HG02943 (cell line): ENCODE measurements around the gene PSMD5.
A peak's percentile ranks its signal among the peaks of the same experiment; 100 is the strongest.
"Not testable (repeated sequence)": the region's sequence is repeated elsewhere in the genome, so short reads cannot be mapped to it uniquely, and the experiment has no call there.

Experiments
- ATAC-seq: cut with Tn5 transposase; IDR thresholded peaks from one replicate; pipeline ENCODE4 v1.9.1; 2021; ENCODE audit warnings: mild to moderate bottlenecking, low read depth, moderate library complexity; ENCODE audit not compliant: unreplicated experiment

The PSMD5 gene

DNA sequence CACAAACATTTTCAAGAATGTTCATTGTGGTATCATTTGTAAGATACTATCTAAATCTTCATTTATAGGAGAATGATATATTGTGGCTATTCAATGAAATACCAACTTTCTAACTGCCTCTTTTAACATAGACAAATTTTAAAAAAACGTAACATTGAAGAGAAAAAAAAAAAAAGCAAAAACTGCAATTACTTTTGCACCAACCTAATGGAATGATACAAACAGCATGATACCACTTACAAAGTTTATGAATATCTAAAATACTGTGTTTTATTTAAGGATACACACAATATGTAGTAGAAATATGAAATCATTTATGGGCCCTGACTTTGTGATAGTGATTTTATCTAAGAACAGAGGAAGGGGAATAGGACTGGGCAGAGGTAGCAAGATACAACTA is 24.1 kb downstream of the PSMD5 start:
- ATAC-seq: no peak

DNA sequence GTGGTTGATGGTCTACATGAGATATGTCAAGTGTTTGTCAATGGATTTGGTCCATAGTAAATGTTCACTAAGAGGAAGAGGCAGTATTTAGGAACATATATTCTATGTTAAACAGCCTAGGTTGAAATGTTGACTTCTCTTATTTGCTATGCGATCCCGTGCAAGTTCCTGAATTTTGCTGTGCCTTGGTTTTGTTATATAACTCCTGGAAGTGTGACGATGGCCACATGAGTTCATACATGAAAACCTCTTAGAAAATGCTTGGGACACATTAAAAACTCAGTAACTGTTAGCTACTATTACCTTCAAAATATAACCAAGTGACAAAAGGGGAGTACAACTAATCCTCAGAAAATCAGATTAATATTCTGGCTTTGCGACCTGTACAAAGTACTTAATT is 27.6 kb downstream of the PSMD5 start:
- no peak for ATAC-seq

DNA sequence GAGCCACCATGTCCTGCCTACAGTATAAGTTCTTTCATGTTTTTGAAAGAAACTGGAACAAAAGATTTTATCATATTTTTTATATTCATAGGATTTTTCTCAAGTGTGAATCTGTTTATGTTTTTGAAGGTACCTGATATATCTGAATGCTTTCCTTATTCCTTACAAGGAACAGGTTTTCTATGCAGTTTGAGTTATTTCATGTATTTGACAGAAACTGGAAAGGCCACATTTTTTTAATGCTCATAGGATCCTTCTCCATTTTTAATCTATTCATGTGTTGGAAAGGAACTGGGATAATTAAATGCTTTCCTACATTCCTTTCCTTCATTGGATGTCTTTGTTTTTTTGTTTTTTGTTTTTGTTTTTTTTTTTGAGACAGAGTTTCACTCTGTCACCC is 33.8 kb downstream of the PSMD5 start:
- no peak for ATAC-seq

DNA sequence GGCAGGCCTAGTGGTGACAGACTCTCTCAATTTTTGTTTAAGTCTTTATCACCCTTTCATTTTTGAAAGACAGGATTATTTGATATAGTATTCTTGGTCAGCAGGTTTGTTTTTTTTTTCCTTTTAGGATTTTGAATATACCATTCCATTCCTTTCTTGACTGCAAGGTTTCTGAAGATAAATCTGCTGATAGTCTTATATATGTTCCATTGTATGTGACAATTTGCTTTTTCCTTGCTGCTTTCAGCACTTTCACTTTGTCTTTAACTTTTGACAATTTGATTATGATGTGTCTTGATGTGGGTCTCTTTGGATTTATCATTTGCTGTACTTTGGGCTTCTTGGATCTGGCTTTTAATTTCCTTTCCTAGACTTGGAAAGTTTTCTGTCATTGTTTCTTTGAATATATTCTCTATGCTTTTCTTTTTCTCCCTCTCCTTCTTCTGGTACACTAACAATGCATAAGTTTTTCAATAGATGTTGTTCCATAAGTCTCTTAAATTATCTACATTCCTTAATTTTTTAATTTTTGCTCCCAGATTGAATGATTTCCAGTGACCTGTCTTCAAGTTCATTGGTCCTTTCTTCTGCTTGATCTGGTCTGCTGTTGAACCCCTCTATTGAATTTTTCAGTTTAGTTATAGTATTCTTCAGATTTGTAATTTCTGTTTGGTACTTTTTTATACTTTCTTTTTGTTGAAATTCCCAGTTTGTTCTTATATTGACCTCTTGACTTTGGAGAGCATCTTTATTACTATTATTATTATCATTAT is 34.9 kb downstream of the PSMD5 start:
- ATAC-seq: no peak

DNA sequence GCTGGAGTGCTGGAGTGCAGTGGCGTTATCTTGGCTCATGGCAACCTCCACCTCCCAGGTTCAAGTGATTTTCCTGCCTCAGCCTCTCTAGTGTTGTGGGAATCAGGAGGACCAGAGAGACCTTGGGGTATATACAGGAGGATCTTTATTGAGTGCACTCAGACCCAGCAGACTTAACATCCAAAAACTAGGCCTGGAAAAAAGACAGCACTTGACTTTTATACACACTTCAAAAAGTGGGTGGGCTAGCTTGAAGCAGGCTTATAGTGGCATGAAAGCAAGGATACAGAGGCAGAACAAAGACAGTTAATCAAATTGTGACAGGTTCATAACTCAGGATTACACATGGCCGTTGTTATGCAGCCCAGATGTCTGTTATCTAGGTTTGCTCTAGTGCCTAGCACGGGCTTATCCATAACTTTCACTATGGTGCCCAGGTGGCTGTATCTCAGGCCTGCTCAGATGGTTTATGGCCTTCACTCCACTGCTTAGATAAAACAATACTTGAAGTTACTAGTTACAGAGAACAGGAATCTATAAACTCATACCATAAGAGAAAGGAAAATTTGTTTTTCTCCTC is 37.8 kb downstream of the PSMD5 start:
- not testable (repeated sequence) for ATAC-seq

DNA sequence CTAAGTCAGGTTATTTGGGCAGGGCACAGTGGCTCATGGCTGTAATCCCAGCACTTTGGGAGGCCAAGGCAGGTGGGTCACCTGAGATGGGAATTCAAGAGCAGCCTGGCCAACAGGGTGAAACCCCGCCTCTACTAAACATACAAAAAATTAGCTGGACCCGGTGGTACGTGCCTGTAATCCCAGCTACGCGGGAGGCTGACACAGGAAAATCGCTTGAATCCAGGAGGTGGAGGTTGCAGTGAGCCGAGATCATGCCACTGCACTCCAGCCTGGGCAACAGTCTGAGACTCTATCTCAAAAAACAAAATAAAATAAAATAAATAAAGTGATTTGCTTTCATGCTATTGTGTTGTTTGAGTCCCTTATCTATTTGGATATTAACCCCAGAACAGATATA is 41.3 kb downstream of the PSMD5 start:
- no peak for ATAC-seq

DNA sequence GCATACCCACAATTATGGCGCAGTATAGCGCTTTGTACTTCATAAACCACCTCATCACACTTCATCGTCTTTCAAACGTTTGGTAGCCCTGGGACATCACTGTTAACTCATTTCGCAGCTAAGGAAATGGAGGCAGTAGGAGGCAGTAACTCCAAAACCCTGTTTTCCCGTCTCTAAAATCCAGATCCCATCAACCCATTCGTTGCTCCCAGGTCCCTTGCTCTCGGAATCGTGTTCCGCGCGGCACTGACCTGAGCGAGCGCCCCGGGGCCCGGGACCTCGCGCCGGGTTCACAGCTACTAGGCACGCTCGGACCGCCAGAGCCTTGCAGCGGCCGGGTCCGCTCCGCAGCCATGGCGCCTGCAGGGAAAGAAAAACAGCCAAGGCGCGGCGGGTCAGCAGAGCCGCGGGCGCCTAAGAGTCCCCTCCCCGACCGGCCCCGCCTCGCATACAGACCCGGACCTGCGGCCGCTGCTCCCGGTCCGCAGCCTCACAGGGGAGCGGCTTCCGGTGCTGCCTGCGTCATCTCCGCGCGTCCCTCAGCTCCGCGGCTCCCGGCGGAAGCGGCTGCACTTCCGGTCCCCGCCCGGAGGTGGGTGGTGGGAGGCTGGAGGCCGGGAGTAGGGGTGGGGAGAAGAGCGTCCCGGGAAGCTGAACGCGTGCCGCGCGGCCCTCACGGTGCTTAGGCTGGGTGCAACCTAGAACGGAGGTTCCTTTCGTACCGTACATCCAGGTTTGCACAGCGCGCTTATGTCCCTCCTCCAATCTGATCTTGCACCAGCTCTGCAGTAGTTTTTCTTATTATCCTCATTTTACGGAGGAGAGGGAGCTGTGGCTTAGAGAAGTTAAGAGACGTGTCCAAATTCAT is 49.6 kb downstream of the PSMD5 start, which contains the start of gene FBXW2:
FBXW2 (minus strand) TSS at position 519 of the 868 bp plus-strand sequence. CDS start 5,158 bp downstream, outside the sequence.
- peak; percentile 95 for ATAC-seq

DNA sequence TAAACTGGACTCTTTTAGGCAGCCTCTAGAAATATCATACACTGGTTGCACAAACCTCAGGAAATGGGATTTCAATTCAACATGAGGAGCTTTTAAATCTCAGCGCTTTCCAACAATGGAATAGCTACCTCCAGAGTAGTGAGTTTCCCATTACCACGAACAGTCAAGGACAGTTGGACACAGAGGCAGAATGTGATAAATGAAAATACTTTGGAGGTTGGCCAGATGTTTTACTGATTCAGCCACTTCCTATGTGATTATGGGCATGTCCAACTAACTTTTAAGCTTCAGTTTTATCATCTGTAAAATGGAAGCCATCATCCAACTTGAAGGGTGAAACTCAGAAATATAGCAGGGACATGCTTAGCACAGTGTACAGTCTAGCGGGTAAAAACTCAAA is 51.6 kb downstream of the PSMD5 start:
- ATAC-seq: no peak

DNA sequence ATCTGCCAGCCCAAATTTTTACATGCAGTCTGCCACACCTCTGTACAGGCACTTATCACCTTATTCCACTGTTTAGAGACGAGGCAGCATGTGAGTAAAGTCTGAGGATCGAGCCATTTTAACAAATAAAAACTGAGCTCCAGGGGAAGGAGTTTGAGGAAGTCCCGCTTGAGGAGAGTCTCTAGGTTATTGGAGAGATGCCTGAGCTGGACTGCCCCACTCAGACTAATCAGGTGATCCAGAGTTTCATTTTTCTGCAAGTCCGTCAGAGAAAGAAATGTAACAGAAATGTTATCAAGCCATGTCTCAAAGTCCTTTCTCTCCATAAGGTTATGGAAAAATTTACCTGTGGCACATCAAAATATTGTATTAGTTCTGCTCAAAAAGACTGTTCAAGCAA is 54.8 kb downstream of the PSMD5 start:
- ATAC-seq: no peak

DNA sequence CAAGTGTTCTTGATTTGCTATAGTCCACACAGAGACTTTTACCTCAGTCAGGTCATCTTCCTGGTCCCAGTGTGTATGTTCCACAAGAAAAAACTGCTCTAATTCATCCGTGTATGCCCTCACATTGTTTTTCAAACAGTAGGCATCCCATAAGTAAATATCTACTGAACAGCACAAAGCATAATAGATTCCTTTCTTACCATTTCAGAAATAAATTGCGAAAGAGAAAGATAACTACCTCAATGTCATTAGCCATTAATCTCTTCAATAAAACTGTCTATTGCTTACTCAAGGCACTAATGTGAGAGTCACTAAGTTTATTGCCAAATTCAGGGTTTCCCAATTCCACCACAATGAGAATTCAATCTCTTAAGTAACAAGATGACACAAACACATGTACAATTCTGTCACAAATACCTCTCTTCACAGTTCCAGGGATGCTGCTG is 59.1 kb downstream of the PSMD5 start:
- ATAC-seq: no peak

DNA sequence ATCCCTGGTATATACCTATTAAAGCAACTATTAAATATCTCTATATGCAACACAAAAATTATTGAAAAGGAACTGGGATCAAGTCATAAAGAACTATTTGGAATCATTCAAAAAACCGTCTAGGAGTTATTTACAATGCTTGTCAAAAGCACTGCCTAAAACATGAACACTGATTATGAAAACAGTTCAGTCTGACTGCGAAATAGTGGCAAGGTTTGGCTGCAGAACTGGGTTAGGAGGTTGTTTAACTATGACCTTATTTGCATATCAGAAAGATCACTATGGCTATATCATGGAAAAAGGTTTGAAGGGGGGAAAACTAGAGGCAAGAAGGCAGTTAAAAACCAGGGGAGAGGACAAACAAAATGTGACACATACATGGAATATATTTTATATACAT is 61.5 kb downstream of the PSMD5 start:
- ATAC-seq: no peak

DNA sequence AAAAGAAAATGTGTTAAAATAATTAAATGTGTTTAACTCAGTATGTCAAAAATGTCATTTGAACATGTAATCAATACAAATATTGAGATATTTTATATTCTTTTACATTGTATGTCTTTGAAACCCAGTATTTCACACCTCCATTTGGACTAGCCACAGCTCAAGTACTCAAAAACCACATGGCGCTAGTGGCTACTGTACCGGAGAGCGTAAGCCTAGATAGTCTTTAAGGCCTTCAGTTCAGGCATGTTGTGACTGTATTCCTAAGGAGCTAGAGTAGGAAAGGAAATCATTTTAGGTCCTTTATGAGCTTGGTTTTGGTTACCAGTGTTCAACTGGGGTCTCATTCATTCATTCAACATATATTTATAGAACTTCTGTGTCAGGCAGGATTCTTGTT is 62.4 kb downstream of the PSMD5 start:
- no peak for ATAC-seq

DNA sequence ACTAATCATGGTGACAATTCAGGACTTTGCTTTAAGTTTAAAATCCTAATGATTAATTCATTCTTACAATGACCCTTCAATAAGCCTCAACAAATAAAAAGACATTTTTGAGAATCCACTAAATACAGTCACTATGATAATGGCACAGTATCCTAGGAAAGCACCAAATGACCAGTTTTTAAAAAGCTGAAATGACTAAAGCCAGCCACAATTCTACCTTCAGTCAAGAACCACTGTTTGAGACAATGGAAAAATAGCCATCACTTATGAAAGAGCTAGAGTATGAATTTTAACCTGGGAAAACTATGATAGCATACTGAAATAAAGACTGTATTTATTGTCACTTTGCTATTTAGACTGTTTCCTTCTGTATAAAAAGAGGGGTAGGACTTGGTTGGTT is 63.5 kb downstream of the PSMD5 start:
- ATAC-seq: no peak

DNA sequence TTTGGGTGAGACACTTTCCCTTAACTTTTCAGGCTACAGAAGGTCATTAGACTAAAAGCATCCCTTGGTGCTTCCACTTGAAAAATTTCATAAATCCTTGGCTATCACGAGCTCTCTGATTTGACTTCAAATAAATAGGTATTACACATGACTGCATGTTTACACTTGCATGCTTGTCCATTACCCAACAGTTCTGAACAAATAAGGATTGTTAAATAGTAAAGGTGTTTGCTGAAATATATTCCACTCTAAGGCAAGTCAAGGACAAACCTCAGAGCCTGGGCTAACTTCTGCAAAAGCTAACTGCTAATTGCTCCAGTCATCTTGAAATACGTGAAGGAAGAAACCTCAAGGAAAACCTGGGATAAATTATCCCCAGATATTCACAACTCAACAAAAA is 64.0 kb downstream of the PSMD5 start:
- no peak for ATAC-seq

DNA sequence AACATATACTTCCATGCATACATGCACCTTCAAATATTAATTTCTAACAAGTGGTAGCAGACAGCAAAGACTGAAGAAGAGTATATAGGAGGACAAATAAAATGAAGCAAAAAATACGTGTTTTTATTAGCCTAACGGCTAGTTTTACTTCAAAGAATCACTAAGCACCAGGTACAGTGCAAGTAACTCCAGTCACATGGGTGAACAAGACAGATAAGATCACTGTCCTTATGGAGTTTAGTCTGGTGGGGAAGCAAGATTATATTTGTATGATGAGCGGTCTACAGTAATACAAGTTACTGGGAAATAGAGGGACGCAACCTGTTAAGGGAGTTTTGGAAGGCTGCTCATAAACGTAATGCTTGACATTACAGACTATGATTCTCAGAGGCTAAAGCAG is 65.5 kb downstream of the PSMD5 start:
- ATAC-seq: no peak

DNA sequence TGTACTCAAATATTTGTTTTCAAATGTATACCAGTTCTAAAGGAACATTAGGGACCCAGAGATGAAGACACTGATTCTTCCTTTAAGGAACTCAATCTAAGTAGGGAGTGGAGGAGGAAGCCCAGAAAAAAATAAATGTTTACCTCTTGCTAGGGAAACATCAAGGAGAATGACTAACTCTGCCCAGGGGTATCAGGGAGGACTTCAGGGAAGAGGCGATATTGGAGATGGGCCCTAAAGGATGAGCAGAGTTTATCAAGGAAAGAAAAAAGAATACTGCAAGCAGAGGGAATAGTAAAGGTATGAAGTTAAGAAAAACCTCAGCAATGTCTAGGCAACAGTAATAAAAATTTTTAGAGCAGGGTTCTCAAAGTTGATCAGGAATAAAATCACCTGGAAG is 65.9 kb downstream of the PSMD5 start:
- no peak for ATAC-seq

DNA sequence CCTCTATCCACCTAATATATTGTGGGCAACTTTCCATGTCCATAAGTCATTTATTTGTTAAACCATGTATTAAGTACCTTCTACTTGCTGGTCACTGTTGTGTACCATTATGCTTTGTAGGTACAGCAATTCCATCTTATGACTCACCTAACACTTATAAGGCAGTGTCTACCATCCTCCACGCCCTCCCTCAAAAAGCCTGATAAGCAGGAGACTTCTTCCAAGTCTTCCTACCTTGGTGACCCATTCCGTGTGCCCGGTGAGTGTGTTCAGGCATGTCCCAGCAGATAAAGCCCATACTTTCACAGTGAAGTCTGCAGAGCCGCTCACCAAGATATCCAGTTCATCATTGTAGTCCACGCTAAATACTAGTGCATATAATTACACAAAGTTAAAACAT is 66.9 kb downstream of the PSMD5 start:
- no peak for ATAC-seq

DNA sequence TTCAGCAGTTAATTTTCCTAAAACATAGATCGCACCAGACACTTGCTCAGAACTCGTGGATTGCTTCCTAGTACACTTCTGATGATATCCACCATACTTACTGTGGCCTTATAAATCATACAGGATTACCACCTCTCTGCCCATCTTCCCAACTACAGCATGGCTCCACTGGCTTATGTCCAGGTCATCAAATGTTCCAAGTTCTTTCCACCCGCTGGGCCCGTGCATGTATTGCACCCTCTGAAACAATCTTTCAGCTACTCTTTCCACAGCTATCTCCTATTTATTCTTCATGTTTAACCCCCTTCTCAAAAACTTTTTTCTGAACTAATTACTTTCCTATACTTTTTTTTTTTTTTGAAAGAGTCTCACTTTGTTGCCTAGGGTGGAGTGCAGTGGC is 68.0 kb downstream of the PSMD5 start:
- ATAC-seq: no peak

DNA sequence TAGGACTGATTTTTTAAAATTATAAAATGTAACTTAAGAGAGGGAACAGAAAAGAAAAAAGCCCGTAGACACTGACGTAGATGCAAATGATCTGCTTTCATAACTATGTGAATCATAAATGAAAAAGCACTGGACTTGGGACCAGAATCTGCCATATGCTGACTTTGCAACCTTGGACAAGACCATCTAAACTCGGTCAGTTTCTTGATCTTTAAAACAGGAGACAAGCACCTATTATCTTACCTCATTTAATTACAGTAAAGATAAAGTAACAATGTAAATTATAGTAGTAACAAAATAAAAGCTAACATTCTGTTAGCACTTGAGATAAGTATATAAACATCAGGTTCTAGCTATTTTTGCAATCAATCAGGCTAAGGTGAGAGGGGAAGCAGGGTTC is 69.5 kb downstream of the PSMD5 start:
- ATAC-seq: no peak

DNA sequence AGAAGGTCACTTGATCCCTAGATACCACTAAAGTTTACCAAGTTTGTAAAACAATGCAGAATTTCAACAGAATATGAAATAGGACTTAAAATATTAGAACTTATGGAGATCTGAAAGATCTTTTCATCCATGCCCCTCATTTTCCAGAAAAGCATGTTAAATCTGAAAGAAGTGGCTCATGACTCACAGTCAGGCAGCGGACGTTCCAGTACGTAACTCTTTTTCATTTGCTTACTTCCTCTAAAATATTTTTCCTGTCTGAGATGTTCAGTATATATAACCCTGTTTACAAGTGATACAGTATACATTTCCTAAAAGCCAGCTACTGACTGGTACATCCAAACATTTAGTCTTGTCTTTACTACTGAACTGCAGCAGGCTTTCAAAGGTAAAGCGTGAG is 71.8 kb downstream of the PSMD5 start:
- no peak for ATAC-seq

DNA sequence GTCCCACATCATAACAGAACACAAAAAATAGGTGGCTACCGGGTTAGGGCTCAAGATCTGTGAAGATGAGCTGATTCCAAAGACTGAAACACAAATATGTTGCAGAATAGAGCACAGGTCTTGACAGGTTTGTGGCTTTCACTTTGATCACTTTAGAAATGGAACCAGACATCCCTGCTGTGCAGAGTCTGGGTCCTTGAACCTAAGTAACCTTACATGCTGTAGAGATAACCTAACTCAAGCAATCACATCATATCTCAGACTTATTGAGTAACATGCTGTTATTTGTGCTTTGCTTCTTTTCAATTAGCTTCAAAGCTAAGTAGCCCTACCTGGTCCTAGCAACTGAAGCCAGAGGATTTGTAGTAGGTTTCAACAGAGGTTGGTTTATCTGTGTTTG is 73.8 kb downstream of the PSMD5 start:
- ATAC-seq: no peak
